ENCODE results near the gene EXOC4.
A peak's percentile ranks its signal among the peaks of the same experiment; 100 is the strongest.

EXOC4 gene

GRCh38 chr7:133850497-133851280 lies 597.8 kb downstream of the EXOC4 start:
- no peaks in the 10 kb centered on the region for H3K36me3 Mint-ChIP-seq (ENCODE audit: low read depth)

GRCh38 chr7:133851411-133851810 lies 598.5 kb downstream of the EXOC4 start:
- H3K9me3 Mint-ChIP-seq = no peaks in the 10 kb centered on the region
- peaks cover 22% of the 10 kb centered on the region for H3K4me1 Mint-ChIP-seq
- no peaks in the 10 kb centered on the region for H3K36me3 Mint-ChIP-seq (ENCODE audit: low read depth)
- no peaks in the 10 kb centered on the region for H3K27me3 Mint-ChIP-seq (ENCODE audit: low read depth)
- no peak overlapping the region for H3K4me3 Mint-ChIP-seq
- TF ChIP-seq CTCF (IDR thresholded peaks at IDR 0.05; ENCODE audit: unreplicated experiment in 3 of 3) = no peak
- H3K27ac Mint-ChIP-seq = peak overlapping the region in 2 of 3 experiments; percentile 8 to 66

More at GRCh38 chr7:133850497-133851280, 597.8 kb downstream of the EXOC4 start:
- no peaks in the 10 kb centered on the region for H3K27me3 Mint-ChIP-seq (ENCODE audit: low read depth)
- no peaks in the 10 kb centered on the region for H3K9me3 Mint-ChIP-seq
- no peak overlapping the region for H3K4me3 Mint-ChIP-seq
- peaks cover 22% of the 10 kb centered on the region for H3K4me1 Mint-ChIP-seq
- no peak for TF ChIP-seq CTCF (IDR thresholded peaks at IDR 0.05; ENCODE audit: unreplicated experiment in 3 of 3)
- H3K27ac Mint-ChIP-seq = peak overlapping the region in 2 of 3 experiments; percentile 15 to 42

GRCh38 chr7:133853706-133854276 lies 600.9 kb downstream of the EXOC4 start:
- no peaks in the 10 kb centered on the region for H3K9me3 Mint-ChIP-seq
- peak in 1 of 3 experiments; percentile 25 for TF ChIP-seq CTCF (IDR thresholded peaks at IDR 0.05; ENCODE audit: unreplicated experiment in 3 of 3)
- no peaks in the 10 kb centered on the region for H3K36me3 Mint-ChIP-seq (ENCODE audit: low read depth)
- H3K27me3 Mint-ChIP-seq (ENCODE audit: low read depth) = no peaks in the 10 kb centered on the region
- peaks cover 22% of the 10 kb centered on the region for H3K4me1 Mint-ChIP-seq
- H3K27ac Mint-ChIP-seq = peak overlapping the region in 1 of 3 experiments; percentile 50
- H3K4me3 Mint-ChIP-seq = no peak overlapping the region

- TF ChIP-seq CTCF (IDR thresholded peaks at IDR 0.05; ENCODE audit: unreplicated experiment in 3 of 3) = peak; percentile 28 to 41 (median 32)
- Mint-ChIP-seq H3K9me3 (no peaks in the 10 kb centered on the region), H3K27ac (peak overlapping the region in 2 of 3 experiments; percentile 11 to 61), H3K4me1 (peaks cover 20% of the 10 kb centered on the region), H3K4me3 (no peak overlapping the region), H3K27me3 (ENCODE audit: low read depth) (no peaks in the 10 kb centered on the region), H3K36me3 (ENCODE audit: low read depth) (no peaks in the 10 kb centered on the region)
These were observed 601.9 kb downstream of the EXOC4 start for GRCh38 chr7:133854739-133855138.

GRCh38 chr7:133857376-133858119 lies 604.7 kb downstream of the EXOC4 start:
- TF ChIP-seq CTCF (IDR thresholded peaks at IDR 0.05; ENCODE audit: unreplicated experiment in 3 of 3) = no peak
- Mint-ChIP-seq H3K4me1 (peaks cover 15% of the 10 kb centered on the region), H3K9me3 (no peaks in the 10 kb centered on the region), H3K4me3 (no peak overlapping the region), H3K36me3 (ENCODE audit: low read depth) (no peaks in the 10 kb centered on the region), H3K27me3 (ENCODE audit: low read depth) (no peaks in the 10 kb centered on the region), H3K27ac (no peak overlapping the region)

Measured in nephron (organoid).